NT2/D1 (cell line): ENCODE data around the gene FGF2.

Experiments used
- SUZ12 ChIP-seq: IDR thresholded peaks from 2 replicates; pipeline ENCODE4 v1.6.1; 2011; ENCODE audit not compliant: insufficient read length, insufficient read depth; ENCODE audit errors: extremely low read depth
- YY1 ChIP-seq: IDR thresholded peaks from 2 replicates; pipeline ENCODE4 v1.6.1; 2011; ENCODE audit not compliant: insufficient read length, insufficient read depth
- ZNF274 ChIP-seq: IDR thresholded peaks from 2 replicates; pipeline ENCODE4 v1.6.1; 2011; ENCODE audit warnings: mild to moderate bottlenecking, low read depth, low read length

- TF ChIP-seq SUZ12 (no peak), YY1 (no peak), ZNF274 (no peak)
Measured at GRCh38 chr4:122903766-122904288, 77.2 kb downstream of the FGF2 start.
